GM12864 (cell line): ENCODE results near the gene NKG7.

Experiments used
- DNase-seq: peaks from one replicate; pipeline ENCODE4 v3.0.0-alpha.2; 2011; ENCODE audit warnings: low read depth
- H3K4me3 ChIP-seq: 2 replicates; pipeline ENCODE4 v1.5.1; 2011; ENCODE audit warnings: mild to moderate bottlenecking, low read depth, low read length, control low read depth
- TF ChIP-seq, protein P1 (sequence below): IDR thresholded peaks from 2 replicates; pipeline ENCODE4 v1.5.1; 2011; ENCODE audit warnings: low read depth, mild to moderate bottlenecking, moderate library complexity, low read length, control low read depth, inconsistent platforms; ENCODE audit errors: missing control alignments

Gene NKG7

GRCh38 chr19:51365211-51365964 is 7.1 kb downstream of the NKG7 start:
- no peak for DNase-seq
- TF ChIP-seq, protein P1, sequence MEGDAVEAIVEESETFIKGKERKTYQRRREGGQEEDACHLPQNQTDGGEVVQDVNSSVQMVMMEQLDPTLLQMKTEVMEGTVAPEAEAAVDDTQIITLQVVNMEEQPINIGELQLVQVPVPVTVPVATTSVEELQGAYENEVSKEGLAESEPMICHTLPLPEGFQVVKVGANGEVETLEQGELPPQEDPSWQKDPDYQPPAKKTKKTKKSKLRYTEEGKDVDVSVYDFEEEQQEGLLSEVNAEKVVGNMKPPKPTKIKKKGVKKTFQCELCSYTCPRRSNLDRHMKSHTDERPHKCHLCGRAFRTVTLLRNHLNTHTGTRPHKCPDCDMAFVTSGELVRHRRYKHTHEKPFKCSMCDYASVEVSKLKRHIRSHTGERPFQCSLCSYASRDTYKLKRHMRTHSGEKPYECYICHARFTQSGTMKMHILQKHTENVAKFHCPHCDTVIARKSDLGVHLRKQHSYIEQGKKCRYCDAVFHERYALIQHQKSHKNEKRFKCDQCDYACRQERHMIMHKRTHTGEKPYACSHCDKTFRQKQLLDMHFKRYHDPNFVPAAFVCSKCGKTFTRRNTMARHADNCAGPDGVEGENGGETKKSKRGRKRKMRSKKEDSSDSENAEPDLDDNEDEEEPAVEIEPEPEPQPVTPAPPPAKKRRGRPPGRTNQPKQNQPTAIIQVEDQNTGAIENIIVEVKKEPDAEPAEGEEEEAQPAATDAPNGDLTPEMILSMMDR = no peak
- peak overlapping the region; percentile 73 for H3K4me3 ChIP-seq

DNA sequence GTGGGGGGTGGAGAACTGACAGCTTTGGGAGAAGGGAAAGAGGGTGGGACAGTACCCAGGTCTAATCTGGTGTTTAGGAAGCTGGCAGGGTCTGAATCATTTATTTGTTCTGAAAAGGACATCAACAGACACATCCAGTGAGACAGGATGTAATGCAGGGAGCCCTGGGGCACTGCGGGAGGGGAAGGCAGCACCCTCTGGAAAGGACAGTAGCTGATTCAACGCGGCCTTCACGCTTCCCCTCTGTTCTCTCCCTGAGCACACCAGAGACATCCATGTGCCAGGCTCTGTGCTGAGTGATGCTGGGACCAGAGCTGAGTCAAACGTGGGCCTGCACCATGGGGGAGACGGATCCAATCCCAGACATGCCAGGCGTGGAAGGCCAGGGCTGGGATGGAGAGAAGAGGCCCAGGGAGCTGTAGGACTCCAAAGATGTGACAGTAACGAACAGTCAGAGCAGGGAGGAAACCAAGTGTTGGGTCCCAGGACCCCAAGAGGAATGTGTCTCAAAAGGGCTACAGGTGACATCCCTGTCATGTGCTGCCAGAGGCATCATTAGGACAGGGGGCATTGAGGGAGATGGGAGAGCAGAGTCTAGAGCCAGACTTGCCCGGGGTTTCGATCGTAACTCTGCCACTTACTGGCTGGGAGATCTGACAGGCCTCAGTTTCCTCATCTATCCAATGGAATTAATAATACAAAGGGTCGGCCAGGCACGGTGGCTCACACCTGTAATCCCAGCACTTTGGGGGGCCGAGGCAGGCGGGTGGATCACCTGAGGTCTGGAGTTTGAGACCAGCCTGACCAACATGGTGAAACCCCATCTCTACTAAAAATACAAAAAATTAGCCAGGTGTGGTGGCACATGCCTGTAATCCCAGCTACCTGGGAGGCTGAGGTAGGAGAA is 8.0 kb downstream of the NKG7 start:
- DNase-seq = no peak
- H3K4me3 ChIP-seq = no peak overlapping the region
- TF ChIP-seq, protein P1 = no peak

- no peak overlapping the region for H3K4me3 ChIP-seq
- TF ChIP-seq, protein P1 = no peak
- no peak for DNase-seq
These were observed 11.2 kb downstream of the NKG7 start for GRCh38 chr19:51361239-51361638.

GRCh38 chr19:51359294-51359693 is 13.2 kb downstream of the NKG7 start:
- no peak overlapping the region for H3K4me3 ChIP-seq
- no peak for DNase-seq

GRCh38 chr19:51357952-51358351 is 14.5 kb downstream of the NKG7 start:
- TF ChIP-seq, protein P1 = no peak
- no peak for DNase-seq
- H3K4me3 ChIP-seq = no peak overlapping the region

More at GRCh38 chr19:51359294-51359693, 13.2 kb downstream of the NKG7 start:
- TF ChIP-seq, protein P1 = no peak

- no peak overlapping the region for H3K4me3 ChIP-seq
- TF ChIP-seq, protein P1 = no peak
- no peak for DNase-seq
These were observed 16.2 kb downstream of the NKG7 start for GRCh38 chr19:51356159-51356801.
